Thyroid gland (tissue), 4 donors: Measurements from ENCODE around the gene EFCAB13. TPM values are rescaled to one million over a fixed set of nuclear protein-coding genes. Genes with fewer than 3 reads are reported as not detected.

Source experiments
- DNase-seq, 2 donors: peaks; one replicate each; pipeline ENCODE4 v3.0.0-alpha.2; 2019
- H3K27ac ChIP-seq, 3 donors: fragments of 200-600 bp; sonication (generic); 1 replicate in 2 of 3; 2 replicates in 1 of 3; pipeline ENCODE4 v1.5.1; 2016 to 2019; ENCODE audit warnings: mild to moderate bottlenecking in 1 of 3, moderate library complexity in 1 of 3
- H3K27me3 ChIP-seq: fragments of 200-600 bp; sonication (generic); one replicate; pipeline ENCODE4 v1.5.1; 2019
- H3K36me3 ChIP-seq, 2 donors: fragments of 200-600 bp; sonication (generic); one replicate each; pipeline ENCODE4 v1.5.1; 2016 to 2019
- H3K4me1 ChIP-seq, 2 donors: fragments of 200-600 bp; sonication (generic); one replicate each; pipeline ENCODE4 v1.5.1; 2017 to 2019
- H3K4me3 ChIP-seq, 3 donors: fragments of 200-600 bp; sonication (generic); replicated peaks in 1 of 3; 1 replicate in 2 of 3; 2 replicates in 1 of 3; pipeline ENCODE4 v1.5.1; 2016; ENCODE audit warnings: mild to moderate bottlenecking in 1 of 3
- H3K9me3 ChIP-seq: fragments of 200-600 bp; sonication (generic); one replicate; pipeline ENCODE4 v1.5.1; 2017
- CTCF ChIP-seq, 6 experiments: fragments of 200-600 bp in 3 of 6; fragments of 450-650 bp in 3 of 6; sonication (generic) in 3 of 6; IDR thresholded peaks; one replicate each; pipeline ENCODE4 v1.5.1; 2016 to 2019; ENCODE audit warnings: antibody characterized with exemption in 6 of 6, mild to moderate bottlenecking in 2 of 6, inconsistent platforms in 1 of 6, moderate library complexity in 1 of 6
- POLR2A ChIP-seq, 2 donors: fragments of 450-650 bp; IDR thresholded peaks; one replicate each; pipeline ENCODE4 v1.6.1; 2017; ENCODE audit warnings: antibody characterized with exemption in 2 of 2, mild to moderate bottlenecking in 2 of 2, moderate library complexity in 1 of 2
- WGBS, 2 donors: methylation state at CpG; one replicate each; pipeline ENCODE4 v1.1.5; 2017; 5-methylcytosine and 5-hydroxymethylcytosine counted together
- intact Hi-C: fragments of 100-400 bp; cut with DNase I; formaldehyde crosslinking; loops from one replicate; pipeline ENCODE4 v1.15.1; 2023
- total RNA-seq, 4 donors: library from RNA; depleted of rRNA; stranded (reverse); fragments of >200 nt; gene quantifications; one replicate each; pipeline ENCODE4 v1.2.3, GENCODE V29; 2016

The EFCAB13 gene
- total RNA-seq, 4 donors from 2014 or later = 26.5 to 94.1 (median 48.1) TPM

- Histone ChIP-seq H3K9me3 (no peaks in the 10 kb centered on the region), H3K36me3 (peaks cover 34 to 44% of the 10 kb centered on the region in 2 donors), H3K4me3 (no peak overlapping the region), H3K27me3 (no peaks in the 10 kb centered on the region), H3K27ac (peak overlapping the region in 1 of 3 donors; percentile 15), H3K4me1 (peaks cover 15 to 32% of the 10 kb centered on the region in 2 donors)
- 88 to 92% methylated on average over 1 of the region's 1 CpG for WGBS, 2 donors
- TF ChIP-seq CTCF (IDR thresholded peaks at IDR 0.05) (no peak), POLR2A (IDR thresholded peaks at IDR 0.05) (no peak)
- DNase-seq = no peak
- intact Hi-C loops = no loop called here
Observed at GRCh38 chr17:47300718-47301117, 23.0 kb upstream of the EFCAB13 start.

GRCh38 chr17:47301161-47301560, 22.6 kb upstream of the EFCAB13 start:
- H3K27me3 ChIP-seq = no peaks in the 10 kb centered on the region
- WGBS, 2 donors = 91% methylated on average over 3 of the region's 3 CpGs
- peaks cover 19 to 32% of the 10 kb centered on the region in 2 donors for H3K4me1 ChIP-seq
- no peak overlapping the region for H3K4me3 ChIP-seq
- H3K9me3 ChIP-seq = no peaks in the 10 kb centered on the region
- TF ChIP-seq POLR2A (IDR thresholded peaks at IDR 0.05) = no peak
- no peak for TF ChIP-seq CTCF (IDR thresholded peaks at IDR 0.05)
- intact Hi-C loops = no loop called here
- no peak for DNase-seq
- peak overlapping the region in 1 of 3 donors; percentile 15 for H3K27ac ChIP-seq
- H3K36me3 ChIP-seq = peaks cover 34 to 44% of the 10 kb centered on the region in 2 donors

GRCh38 chr17:47301831-47302230, 21.9 kb upstream of the EFCAB13 start:
- no peaks in the 10 kb centered on the region for H3K9me3 ChIP-seq
- peaks cover 21 to 34% of the 10 kb centered on the region in 2 donors for H3K4me1 ChIP-seq
- H3K4me3 ChIP-seq = no peak overlapping the region
- H3K27ac ChIP-seq = no peak overlapping the region
- no peak for DNase-seq
- no peaks in the 10 kb centered on the region for H3K27me3 ChIP-seq
- WGBS, 2 donors = 90 to 96% methylated on average over 2 of the region's 2 CpGs
- H3K36me3 ChIP-seq = peaks cover 34 to 44% of the 10 kb centered on the region in 2 donors
- intact Hi-C loops = no loop called here
- TF ChIP-seq POLR2A (IDR thresholded peaks at IDR 0.05) (no peak), CTCF (IDR thresholded peaks at IDR 0.05) (no peak)

- DNase-seq = no peak
- H3K4me1 ChIP-seq = peaks cover 14 to 31% of the 10 kb centered on the region in 2 donors
- peaks cover 42 to 51% of the 10 kb centered on the region in 2 donors for H3K36me3 ChIP-seq
- 92 to 100% methylated on average over 1 of the region's 1 CpG for WGBS, 2 donors
- intact Hi-C loops = no loop called here
- peak overlapping the region; percentile 78 to 93 (median 85) for H3K27ac ChIP-seq
- H3K4me3 ChIP-seq = no peak overlapping the region
- H3K9me3 ChIP-seq = no peaks in the 10 kb centered on the region
- TF ChIP-seq CTCF (IDR thresholded peaks at IDR 0.05) (no peak), POLR2A (IDR thresholded peaks at IDR 0.05) (no peak)
- H3K27me3 ChIP-seq = no peaks in the 10 kb centered on the region
Observed at GRCh38 chr17:47304186-47304585, 19.6 kb upstream of the EFCAB13 start.

- 58 to 59% methylated on average over 4 of the region's 4 CpGs for WGBS, 2 donors
- Histone ChIP-seq H3K36me3 (peaks cover 46 to 50% of the 10 kb centered on the region in 2 donors), H3K27me3 (no peaks in the 10 kb centered on the region), H3K27ac (peak overlapping the region; percentile 78 to 93 (median 85)), H3K9me3 (no peaks in the 10 kb centered on the region), H3K4me1 (peaks cover 14 to 31% of the 10 kb centered on the region in 2 donors), H3K4me3 (no peak overlapping the region)
- TF ChIP-seq CTCF (IDR thresholded peaks at IDR 0.05) (no peak), POLR2A (IDR thresholded peaks at IDR 0.05) (no peak)
- intact Hi-C loops = loop anchor here (5.0 kb wide), 1 partner anchor 68 kb away; no protein-coding TSS in a partner anchor
- peak in 1 of 2 donors; percentile 47 for DNase-seq
Observed at GRCh38 chr17:47305302-47305923, 18.3 kb upstream of the EFCAB13 start.
